Fibroblast of the aortic adventitia (primary cell): ENCODE measurements around the gene USP17L15. TPM values are rescaled to one million over a fixed set of nuclear protein-coding genes. Genes with fewer than 3 reads are reported as not detected.
"Not testable (repeated sequence)": the region's sequence is repeated elsewhere in the genome, so short reads cannot be mapped to it uniquely, and the experiment has no call there.

Experiments
- DNase-seq: peaks from one replicate; pipeline ENCODE4 v3.0.0-alpha.2; 2010; ENCODE audit warnings: low read depth
- H3K4me3 ChIP-seq: 2 replicates; pipeline ENCODE4 v1.5.1; 2011; ENCODE audit warnings: low read depth, mild to moderate bottlenecking, control low read depth, low read length, moderate library complexity
- total RNA-seq: library from RNA; depleted of rRNA; stranded (reverse); fragments of >200 nt; gene quantifications from 2 replicates; pipeline ENCODE4 v1.2.3, GENCODE V29; 2012; ENCODE audit warnings: low replicate concordance

Gene USP17L15, protein sequence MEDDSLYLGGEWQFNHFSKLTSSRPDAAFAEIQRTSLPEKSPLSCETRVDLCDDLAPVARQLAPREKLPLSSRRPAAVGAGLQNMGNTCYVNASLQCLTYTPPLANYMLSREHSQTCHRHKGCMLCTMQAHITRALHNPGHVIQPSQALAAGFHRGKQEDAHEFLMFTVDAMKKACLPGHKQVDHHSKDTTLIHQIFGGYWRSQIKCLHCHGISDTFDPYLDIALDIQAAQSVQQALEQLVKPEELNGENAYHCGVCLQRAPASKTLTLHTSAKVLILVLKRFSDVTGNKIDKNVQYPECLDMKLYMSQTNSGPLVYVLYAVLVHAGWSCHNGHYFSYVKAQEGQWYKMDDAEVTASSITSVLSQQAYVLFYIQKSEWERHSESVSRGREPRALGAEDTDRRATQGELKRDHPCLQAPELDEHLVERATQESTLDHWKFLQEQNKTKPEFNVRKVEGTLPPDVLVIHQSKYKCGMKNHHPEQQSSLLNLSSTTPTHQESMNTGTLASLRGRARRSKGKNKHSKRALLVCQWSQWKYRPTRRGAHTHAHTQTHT
- total RNA-seq, result not detected in 2 replicates

DNA sequence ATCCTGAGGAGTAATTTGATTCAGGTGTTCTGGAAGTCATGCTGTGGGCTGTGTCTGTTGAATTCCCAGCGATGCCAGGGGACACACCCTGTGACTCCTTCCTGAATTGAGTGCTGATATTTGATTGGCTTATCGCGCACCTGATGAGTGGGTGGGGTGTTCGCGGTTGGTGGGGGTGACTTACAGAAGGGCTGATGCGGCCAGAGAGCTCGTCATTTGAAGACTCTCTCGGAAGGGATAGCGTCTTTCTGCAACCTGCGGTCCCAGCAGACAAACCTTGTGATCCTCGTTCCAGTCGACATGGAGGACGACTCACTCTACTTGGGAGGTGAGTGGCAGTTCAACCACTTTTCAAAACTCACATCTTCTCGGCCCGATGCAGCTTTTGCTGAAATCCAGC lies at the start of gene USP17L15:
Gene USP17L15 (plus strand): TSS at position 301 of the 400 bp plus-strand sequence. CDS start 0 bp downstream, at position 301.
- DNase-seq, H3K4me3 ChIP-seq: not testable (repeated sequence)

DNA sequence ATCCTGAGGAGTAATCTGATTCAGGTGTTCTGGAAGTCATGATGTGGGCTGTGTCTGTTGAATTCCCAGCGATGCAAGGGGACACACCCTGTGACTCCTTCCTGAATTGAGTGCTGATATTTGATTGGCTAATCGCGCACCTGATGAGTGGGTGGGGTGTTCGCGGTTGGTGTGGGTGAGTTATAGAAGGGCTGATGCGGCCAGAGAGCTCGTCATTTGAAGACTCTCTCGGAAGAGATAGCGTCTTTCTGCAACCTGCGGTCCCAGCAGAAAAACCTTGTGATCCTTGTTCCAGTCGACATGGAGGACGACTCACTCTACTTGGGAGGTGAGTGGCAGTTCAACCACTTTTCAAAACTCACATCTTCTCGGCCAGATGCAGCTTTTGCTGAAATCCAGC lies 23.8 kb upstream of the USP17L15 start, which contains the start of gene USP17L10:
Gene USP17L10 (plus strand): TSS at position 301 of the 400 bp plus-strand sequence. CDS start 0 bp downstream, at position 301.
- DNase-seq, H3K4me3 ChIP-seq: not testable (repeated sequence)

DNA sequence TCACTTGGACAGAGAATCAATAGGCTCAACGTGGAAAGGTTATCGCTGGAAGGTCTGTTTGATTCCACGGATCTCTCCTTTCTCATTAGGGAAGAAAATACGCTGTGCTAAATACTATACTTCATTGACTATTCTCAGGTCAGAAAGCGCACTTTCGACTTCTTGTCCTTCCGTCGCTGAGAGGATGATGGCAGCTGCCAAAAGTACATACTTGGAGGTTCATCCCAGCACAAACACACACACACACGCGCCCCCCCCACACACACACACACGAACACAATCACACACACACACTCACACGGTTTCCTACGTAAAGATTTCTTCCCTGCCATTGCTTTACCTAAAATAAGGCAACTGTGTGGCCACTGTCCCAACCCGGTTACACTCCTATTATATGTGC lies 19.5 kb upstream of the USP17L15 start:
- H3K4me3 ChIP-seq, DNase-seq: not testable (repeated sequence)

DNA sequence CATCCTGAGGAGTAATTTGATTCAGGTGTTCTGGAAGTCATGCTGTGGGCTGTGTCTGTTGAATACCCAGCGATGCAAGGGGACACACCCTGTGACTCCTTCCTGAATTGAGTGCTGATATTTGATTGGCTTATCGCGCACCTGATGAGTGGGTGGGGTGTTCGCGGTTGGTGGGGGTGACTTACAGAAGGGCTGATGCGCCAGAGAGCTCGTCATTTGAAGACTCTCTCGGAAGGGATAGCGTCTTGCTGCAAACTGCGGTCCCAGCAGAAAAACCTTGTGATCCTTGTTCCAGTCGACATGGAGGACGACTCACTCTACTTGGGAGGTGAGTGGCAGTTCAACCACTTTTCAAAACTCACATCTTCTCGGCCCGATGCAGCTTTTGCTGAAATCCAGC lies 19.1 kb upstream of the USP17L15 start, which contains the start of gene USP17L11:
Gene USP17L11 (plus strand): TSS at position 301 of the 400 bp plus-strand sequence. CDS start 0 bp downstream, at position 301.
- not testable (repeated sequence) for H3K4me3 ChIP-seq, DNase-seq

DNA sequence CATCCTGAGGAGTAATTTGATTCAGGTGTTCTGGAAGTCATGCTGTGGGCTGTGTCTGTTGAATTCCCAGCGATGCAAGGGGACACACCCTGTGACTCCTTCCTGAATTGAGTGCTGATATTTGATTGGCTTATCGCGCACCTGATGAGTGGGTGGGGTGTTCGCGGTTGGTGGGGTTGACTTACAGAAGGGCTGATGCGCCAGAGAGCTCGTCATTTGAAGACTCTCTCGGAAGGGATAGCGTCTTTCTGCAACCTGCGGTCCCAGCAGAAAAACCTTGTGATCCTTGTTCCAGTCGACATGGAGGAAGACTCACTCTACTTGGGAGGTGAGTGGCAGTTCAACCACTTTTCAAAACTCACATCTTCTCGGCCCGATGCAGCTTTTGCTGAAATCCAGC lies 14.3 kb upstream of the USP17L15 start, which contains the start of gene USP17L12:
Gene USP17L12 (plus strand): TSS at position 301 of the 400 bp plus-strand sequence. CDS start 0 bp downstream, at position 301.
- not testable (repeated sequence) for DNase-seq, H3K4me3 ChIP-seq

DNA sequence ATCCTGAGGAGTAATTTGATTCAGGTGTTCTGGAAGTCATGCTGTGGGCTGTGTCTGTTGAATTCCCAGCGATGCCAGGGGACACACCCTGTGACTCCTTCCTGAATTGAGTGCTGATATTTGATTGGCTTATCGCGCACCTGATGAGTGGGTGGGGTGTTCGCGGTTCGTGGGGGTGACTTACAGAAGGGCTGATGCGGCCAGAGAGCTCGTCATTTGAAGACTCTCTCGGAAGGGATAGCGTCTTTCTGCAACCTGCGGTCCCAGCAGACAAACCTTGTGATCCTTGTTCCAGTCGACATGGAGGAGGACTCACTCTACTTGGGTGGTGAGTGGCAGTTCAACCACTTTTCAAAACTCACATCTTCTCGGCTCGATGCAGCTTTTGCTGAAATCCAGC lies 9.6 kb upstream of the USP17L15 start, which contains the start of gene USP17L13:
Gene USP17L13 (plus strand): TSS at position 301 of the 400 bp plus-strand sequence. CDS start 0 bp downstream, at position 301.
- DNase-seq, H3K4me3 ChIP-seq: not testable (repeated sequence)

DNA sequence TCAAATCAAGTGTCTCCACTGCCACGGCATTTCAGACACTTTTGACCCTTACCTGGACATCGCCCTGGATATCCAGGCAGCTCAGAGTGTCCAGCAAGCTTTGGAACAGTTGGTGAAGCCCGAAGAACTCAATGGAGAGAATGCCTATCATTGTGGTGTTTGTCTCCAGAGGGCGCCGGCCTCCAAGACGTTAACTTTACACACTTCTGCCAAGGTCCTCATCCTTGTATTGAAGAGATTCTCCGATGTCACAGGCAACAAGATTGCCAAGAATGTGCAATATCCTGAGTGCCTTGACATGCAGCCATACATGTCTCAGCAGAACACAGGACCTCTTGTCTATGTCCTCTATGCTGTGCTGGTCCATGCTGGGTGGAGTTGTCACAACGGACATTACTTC lies 3.9 kb upstream of the USP17L15 start:
- DNase-seq, result not testable (repeated sequence)

DNA sequence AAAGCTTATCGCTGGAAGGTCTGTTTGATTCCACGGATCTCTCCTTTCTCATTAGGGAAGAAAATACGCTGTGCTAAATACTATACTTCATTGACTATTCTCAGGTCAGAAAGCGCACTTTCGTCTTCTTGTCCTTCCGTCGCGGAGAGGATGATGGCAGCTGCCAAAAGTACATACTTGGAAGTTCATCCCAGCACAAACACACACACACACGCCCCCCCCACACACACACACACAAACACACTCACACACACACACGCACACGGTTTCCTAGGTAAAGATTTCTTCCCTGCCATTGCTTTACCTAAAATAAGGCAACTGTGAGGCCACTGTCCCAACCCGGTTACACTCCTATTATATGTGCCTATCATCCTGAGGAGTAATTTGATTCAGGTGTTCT lies 4.3 kb downstream of the USP17L15 start:
- not testable (repeated sequence) for H3K4me3 ChIP-seq, DNase-seq

More for the DNA sequence above, 3.9 kb upstream of the USP17L15 start:
- not testable (repeated sequence) for H3K4me3 ChIP-seq

DNA sequence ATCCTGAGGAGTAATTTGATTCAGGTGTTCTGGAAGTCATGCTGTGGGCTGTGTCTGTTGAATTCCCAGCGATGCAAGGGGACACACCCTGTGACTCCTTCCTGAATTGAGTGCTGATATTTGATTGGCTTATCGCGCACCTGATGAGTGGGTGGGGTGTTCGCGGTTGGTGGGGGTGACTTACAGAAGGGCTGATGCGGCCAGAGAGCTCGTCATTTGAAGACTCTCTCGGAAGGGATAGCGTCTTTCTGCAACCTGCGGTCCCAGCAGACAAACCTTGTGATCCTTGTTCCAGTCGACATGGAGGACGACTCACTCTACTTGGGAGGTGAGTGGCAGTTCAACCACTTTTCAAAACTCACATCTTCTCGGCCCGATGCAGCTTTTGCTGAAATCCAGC lies 9.4 kb downstream of the USP17L15 start, which contains the start of gene USP17L17:
Gene USP17L17 (plus strand): TSS at position 301 of the 400 bp plus-strand sequence. CDS start 0 bp downstream, at position 301.
- H3K4me3 ChIP-seq, DNase-seq: not testable (repeated sequence)

DNA sequence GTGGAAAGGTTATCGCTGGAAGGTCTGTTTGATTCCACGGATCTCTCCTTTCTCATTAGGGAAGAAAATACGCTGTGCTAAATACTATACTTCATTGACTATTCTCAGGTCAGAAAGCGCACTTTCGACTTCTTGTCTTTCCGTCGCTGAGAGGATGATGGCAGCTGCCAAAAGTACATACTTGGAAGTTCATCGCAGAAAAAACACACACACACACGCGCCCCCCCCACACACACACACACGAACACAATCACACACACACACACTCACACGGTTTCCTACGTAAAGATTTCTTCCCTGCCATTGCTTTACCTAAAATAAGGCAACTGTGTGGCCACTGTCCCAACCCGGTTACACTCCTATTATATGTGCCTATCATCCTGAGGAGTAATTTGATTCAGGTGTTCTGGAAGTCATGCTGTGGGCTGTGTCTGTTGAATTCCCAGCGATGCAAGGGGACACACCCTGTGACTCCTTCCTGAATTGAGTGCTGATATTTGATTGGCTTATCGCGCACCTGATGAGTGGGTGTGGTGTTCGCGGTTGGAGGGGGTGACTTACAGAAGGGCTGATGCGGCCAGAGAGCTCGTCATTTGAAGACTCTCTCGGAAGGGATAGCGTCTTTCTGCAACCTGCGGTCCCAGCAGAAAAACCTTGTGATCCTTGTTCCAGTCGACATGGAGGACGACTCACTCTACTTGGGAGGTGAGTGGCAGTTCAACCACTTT lies 13.9 kb downstream of the USP17L15 start, which contains the start of gene USP17L18:
Gene USP17L18 (plus strand): TSS at position 678 of the 728 bp plus-strand sequence. CDS start 0 bp downstream, at position 678.
- not testable (repeated sequence) for H3K4me3 ChIP-seq, DNase-seq

DNA sequence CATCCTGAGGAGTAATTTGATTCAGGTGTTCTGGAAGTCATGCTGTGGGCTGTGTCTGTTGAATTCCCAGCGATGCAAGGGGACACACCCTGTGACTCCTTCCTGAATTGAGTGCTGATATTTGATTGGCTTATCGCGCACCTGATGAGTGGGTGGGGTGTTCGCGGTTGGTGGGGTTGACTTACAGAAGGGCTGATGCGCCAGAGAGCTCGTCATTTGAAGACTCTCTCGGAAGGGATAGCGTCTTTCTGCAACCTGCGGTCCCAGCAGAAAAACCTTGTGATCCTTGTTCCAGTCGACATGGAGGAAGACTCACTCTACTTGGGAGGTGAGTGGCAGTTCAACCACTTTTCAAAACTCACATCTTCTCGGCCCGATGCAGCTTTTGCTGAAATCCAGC lies 18.9 kb downstream of the USP17L15 start, which contains the start of gene USP17L19:
Gene USP17L19 (plus strand): TSS at position 301 of the 400 bp plus-strand sequence. CDS start 0 bp downstream, at position 301.
- not testable (repeated sequence) for DNase-seq, H3K4me3 ChIP-seq

DNA sequence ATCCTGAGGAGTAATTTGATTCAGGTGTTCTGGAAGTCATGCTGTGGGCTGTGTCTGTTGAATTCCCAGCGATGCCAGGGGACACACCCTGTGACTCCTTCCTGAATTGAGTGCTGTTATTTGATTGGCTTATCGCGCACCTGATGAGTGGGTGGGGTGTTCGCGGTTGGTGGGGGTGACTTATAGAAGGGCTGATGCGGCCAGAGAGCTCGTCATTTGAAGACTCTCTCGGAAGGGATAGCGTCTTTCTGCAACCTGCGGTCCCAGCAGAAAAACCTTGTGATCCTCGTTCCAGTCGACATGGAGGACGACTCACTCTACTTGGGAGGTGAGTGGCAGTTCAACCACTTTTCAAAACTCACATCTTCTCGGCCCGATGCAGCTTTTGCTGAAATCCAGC lies 23.6 kb downstream of the USP17L15 start, which contains the start of gene USP17L20:
Gene USP17L20 (plus strand): TSS at position 301 of the 400 bp plus-strand sequence. CDS start 0 bp downstream, at position 301.
- not testable (repeated sequence) for DNase-seq, H3K4me3 ChIP-seq

DNA sequence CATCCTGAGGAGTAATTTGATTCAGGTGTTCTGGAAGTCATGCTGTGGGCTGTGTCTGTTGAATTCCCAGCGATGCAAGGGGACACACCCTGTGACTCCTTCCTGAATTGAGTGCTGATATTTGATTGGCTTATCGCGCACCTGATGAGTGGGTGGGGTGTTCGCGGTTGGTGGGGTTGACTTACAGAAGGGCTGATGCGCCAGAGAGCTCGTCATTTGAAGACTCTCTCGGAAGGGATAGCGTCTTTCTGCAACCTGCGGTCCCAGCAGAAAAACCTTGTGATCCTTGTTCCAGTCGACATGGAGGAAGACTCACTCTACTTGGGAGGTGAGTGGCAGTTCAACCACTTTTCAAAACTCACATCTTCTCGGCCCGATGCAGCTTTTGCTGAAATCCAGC lies 28.4 kb downstream of the USP17L15 start, which contains the start of gene USP17L21:
Gene USP17L21 (plus strand): TSS at position 301 of the 400 bp plus-strand sequence. CDS start 0 bp downstream, at position 301.
- not testable (repeated sequence) for DNase-seq, H3K4me3 ChIP-seq

DNA sequence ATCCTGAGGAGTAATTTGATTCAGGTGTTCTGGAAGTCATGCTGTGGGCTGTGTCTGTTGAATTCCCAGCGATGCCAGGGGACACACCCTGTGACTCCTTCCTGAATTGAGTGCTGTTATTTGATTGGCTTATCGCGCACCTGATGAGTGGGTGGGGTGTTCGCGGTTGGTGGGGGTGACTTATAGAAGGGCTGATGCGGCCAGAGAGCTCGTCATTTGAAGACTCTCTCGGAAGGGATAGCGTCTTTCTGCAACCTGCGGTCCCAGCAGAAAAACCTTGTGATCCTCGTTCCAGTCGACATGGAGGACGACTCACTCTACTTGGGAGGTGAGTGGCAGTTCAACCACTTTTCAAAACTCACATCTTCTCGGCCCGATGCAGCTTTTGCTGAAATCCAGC lies 33.1 kb downstream of the USP17L15 start, which contains the start of gene USP17L22:
Gene USP17L22 (plus strand): TSS at position 301 of the 400 bp plus-strand sequence. CDS start 0 bp downstream, at position 301.
- H3K4me3 ChIP-seq, DNase-seq: not testable (repeated sequence)

DNA sequence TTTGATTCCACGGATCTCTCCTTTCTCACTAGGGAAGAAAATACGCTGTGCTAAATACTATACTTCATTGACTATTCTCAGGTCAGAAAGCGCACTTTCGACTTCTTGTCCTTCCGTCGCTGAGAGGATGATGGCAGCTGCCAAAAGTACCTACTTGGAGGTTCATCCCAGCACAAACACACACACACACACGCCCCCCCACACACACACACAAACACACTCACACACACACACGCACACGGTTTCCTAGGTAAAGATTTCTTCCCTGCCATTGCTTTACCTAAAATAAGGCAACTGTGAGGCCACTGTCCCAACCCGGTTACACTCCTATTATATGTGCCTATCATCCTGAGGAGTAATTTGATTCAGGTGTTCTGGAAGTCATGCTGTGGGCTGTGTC lies 37.5 kb downstream of the USP17L15 start:
- not testable (repeated sequence) for H3K4me3 ChIP-seq, DNase-seq
